Type B pancreatic cell (in vitro differentiated cells): ENCODE results near the gene GNAO1. TPM values are rescaled to one million over a fixed set of nuclear protein-coding genes. Genes with fewer than 3 reads are reported as not detected.

ENCODE experiments used
- DNase-seq: peaks from one replicate; pipeline ENCODE4 v3.0.0; 2021; ENCODE audit warnings: mixed read lengths; ENCODE audit not compliant: unreplicated experiment; ENCODE audit errors: extremely low spot score
- H3K27ac Mint-ChIP-seq: 2 replicates; pipeline ENCODE4 v1.8.0; 2021; ENCODE audit warnings: mild to moderate bottlenecking, mixed read lengths
- H3K27me3 Mint-ChIP-seq: 2 replicates; pipeline ENCODE4 v1.8.0; 2021; ENCODE audit warnings: mixed read lengths
- H3K36me3 Mint-ChIP-seq: 2 replicates; pipeline ENCODE4 v1.8.0; 2021; ENCODE audit warnings: mixed read lengths
- H3K4me1 Mint-ChIP-seq: one replicate; pipeline ENCODE4 v1.8.0; 2021; ENCODE audit warnings: mixed read lengths; ENCODE audit not compliant: unreplicated experiment
- H3K4me3 Mint-ChIP-seq: 2 replicates; pipeline ENCODE4 v1.8.0; 2021; ENCODE audit warnings: mild to moderate bottlenecking, mixed read lengths
- H3K9me3 Mint-ChIP-seq: 2 replicates; pipeline ENCODE4 v1.8.0; 2021; ENCODE audit warnings: mixed read lengths
- microRNA-seq: library from miRNA; unstranded; fragments of <30 nt; microRNA quantifications from one replicate; pipeline ENCODE4, GENCODE V29; 2020
- total RNA-seq: library from RNA; stranded (reverse); gene quantifications from 2 replicates; pipeline ENCODE4 v1.2.1, GENCODE V29; 2021; ENCODE audit warnings: low replicate concordance
- TF ChIP-seq, protein P1 (sequence below): fragments of 200-600 bp; sonication (generic); conservative IDR thresholded peaks from 2 replicates; pipeline ENCODE4 v1.5.0; 2021; ENCODE audit warnings: antibody characterized with exemption, mild to moderate bottlenecking

GNAO1 gene
- total RNA-seq, 1 donor from 2014 or later, result 13.2 TPM

DNA sequence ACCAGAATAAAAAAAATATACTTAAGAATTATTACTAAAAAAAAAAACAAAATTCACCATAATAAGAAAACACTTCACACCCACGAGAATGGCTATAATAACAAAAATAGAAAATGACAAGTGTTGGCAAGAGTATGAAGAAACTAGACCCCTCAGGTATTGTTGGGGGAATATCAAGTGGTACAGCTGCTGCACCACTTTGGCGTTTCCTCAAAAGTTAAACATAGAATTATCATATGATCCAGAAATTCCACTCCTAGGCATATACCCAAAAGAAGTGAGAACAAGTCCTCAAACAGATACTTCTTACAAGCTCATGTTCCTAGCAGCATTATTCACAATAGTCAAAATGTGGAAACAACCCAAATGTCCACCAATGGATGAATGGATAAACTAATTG lies 207.8 kb downstream of the GNAO1 start:
- H3K27ac Mint-ChIP-seq, result no peak overlapping the region
- peaks cover 4% of the 10 kb centered on the region for H3K4me1 Mint-ChIP-seq
- TF ChIP-seq, protein P1, sequence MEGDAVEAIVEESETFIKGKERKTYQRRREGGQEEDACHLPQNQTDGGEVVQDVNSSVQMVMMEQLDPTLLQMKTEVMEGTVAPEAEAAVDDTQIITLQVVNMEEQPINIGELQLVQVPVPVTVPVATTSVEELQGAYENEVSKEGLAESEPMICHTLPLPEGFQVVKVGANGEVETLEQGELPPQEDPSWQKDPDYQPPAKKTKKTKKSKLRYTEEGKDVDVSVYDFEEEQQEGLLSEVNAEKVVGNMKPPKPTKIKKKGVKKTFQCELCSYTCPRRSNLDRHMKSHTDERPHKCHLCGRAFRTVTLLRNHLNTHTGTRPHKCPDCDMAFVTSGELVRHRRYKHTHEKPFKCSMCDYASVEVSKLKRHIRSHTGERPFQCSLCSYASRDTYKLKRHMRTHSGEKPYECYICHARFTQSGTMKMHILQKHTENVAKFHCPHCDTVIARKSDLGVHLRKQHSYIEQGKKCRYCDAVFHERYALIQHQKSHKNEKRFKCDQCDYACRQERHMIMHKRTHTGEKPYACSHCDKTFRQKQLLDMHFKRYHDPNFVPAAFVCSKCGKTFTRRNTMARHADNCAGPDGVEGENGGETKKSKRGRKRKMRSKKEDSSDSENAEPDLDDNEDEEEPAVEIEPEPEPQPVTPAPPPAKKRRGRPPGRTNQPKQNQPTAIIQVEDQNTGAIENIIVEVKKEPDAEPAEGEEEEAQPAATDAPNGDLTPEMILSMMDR, result no peak
- no peaks in the 10 kb centered on the region for H3K9me3 Mint-ChIP-seq
- no peaks in the 10 kb centered on the region for H3K27me3 Mint-ChIP-seq
- H3K36me3 Mint-ChIP-seq, result peaks cover 32% of the 10 kb centered on the region
- DNase-seq, result no peak
- H3K4me3 Mint-ChIP-seq, result no peak overlapping the region

DNA sequence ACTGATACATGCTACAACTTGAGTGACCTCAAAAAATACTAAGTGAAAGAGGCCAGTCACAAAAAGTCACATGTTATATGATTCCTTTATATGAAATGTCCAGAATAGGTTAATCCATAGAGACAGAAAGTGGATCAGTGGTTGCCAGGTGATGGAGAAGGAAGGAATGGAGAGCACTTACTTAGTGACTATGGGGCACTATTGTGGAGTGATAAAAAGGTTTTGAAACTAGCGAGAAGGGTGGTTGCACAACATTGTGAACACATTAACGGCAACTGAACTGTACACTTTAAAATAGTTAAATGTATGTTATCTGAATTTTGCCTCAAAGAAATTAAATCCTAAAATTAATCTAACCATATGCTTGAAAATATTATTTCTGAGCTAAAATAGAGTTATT lies 208.2 kb downstream of the GNAO1 start:
- Mint-ChIP-seq H3K27ac (no peak overlapping the region), H3K36me3 (peaks cover 30% of the 10 kb centered on the region)

DNA sequence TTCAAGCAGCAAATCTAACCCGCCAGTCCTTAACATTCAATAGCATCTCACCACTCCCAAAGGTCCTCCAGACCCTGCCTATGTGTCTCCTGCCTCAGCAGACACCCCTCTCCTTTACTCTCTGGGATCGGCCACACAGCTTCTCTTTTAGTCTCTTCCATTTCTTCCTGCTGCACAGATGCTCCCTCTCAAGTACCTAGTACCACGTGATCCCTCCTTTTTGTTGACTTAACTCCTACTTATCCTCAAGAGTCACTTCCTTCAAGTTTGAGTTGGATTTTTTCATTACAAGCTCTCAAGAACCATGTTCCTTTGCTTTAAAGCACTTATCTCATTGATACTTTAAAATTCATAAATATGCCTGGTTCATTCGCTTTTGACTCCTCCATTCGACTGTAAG lies 209.2 kb downstream of the GNAO1 start:
- Mint-ChIP-seq H3K27ac (no peak overlapping the region), H3K27me3 (no peaks in the 10 kb centered on the region), H3K36me3 (peaks cover 28% of the 10 kb centered on the region), H3K4me1 (peaks cover 4% of the 10 kb centered on the region), H3K4me3 (no peak overlapping the region), H3K9me3 (no peaks in the 10 kb centered on the region)
- DNase-seq, result no peak
- TF ChIP-seq, protein P1, result no peak

More for the DNA sequence above, 208.2 kb downstream of the GNAO1 start:
- no peaks in the 10 kb centered on the region for H3K9me3 Mint-ChIP-seq
- no peak for DNase-seq
- H3K4me3 Mint-ChIP-seq, result no peak overlapping the region
- H3K27me3 Mint-ChIP-seq, result no peaks in the 10 kb centered on the region
- H3K4me1 Mint-ChIP-seq, result peaks cover 4% of the 10 kb centered on the region
- TF ChIP-seq, protein P1, result no peak

DNA sequence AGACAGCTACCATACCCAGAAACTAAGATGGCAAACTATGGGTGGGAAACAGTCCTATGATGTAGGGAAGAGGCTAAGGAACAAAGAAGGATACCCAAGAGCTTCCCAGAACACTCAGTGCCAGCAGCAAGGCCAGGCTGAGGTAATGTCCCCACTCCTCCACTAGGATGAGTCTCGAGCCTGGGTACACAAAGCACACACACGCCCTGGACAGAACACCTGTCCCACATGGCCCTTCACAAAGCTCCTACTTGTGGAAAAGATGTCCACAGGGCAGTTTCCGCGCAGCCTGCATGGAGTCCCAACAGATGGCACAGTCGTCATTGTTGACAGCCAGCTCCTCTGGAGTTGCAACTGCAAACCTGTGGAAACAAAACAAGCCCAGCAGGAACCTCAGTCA lies 210.2 kb downstream of the GNAO1 start:
- H3K27me3 Mint-ChIP-seq, result no peaks in the 10 kb centered on the region
- DNase-seq, result no peak
- no peak overlapping the region for H3K27ac Mint-ChIP-seq
- no peaks in the 10 kb centered on the region for H3K9me3 Mint-ChIP-seq
- TF ChIP-seq, protein P1, result peak; percentile 54
- H3K4me1 Mint-ChIP-seq, result peaks cover 4% of the 10 kb centered on the region
- H3K36me3 Mint-ChIP-seq, result peaks cover 26% of the 10 kb centered on the region
- H3K4me3 Mint-ChIP-seq, result no peak overlapping the region

DNA sequence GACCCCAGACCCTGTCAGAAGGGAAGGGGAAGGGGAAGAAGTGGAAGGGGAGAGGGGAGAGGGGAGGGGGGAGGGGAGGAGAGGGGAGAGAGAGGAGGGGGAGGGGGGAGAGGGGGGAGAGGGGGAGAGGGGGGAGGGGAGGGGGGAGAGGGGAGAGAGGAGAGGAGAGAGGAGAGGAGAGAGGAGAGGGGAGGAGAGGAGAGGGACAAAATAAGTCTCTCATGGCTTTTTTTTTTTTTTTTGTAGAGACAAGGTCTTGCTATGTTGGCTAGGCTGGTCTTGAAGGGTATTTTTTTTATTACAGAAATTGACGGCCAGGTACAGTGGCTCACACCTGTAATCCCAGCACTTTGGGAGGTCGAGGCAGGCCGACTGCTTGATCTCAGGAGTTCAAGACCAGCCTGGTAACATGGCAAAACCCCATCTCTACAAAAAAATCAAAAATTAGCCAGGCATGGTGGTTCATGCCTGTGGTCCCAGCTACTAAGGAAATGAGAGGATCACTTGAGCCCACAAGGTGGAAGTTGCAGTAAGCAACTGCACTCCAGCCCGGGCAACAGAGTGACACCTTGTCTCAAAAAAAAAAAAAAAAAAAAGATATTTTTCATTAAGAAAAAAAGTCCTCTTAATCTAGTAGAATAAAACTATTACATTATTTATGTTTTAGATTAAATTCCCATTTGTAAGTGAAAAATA lies 214.8 kb downstream of the GNAO1 start:
- peaks cover 25% of the 10 kb centered on the region for H3K36me3 Mint-ChIP-seq
- H3K4me1 Mint-ChIP-seq, result no peaks in the 10 kb centered on the region
- no peak overlapping the region for H3K27ac Mint-ChIP-seq
- TF ChIP-seq, protein P1, result no peak
- no peaks in the 10 kb centered on the region for H3K27me3 Mint-ChIP-seq
- H3K9me3 Mint-ChIP-seq, result no peaks in the 10 kb centered on the region
- no peak for DNase-seq
- H3K4me3 Mint-ChIP-seq, result no peak overlapping the region

Small RNAs within 50 kb of the gene (microRNA-seq; reads per million reads assigned to microRNA genes)
- not detected for gene MIR3935

Other genes with a start within 250 kb of the GNAO1 start
- 65.4 and 86.4 TPM in 2 replicates for gene AMFR, start 234.1 kb downstream of the GNAO1 start, total RNA-seq